ENCODE results near the gene GRK3. TPM values are rescaled to one million over a fixed set of nuclear protein-coding genes. Genes with fewer than 3 reads are reported as not detected.
"Not testable (repeated sequence)": the region's sequence is repeated elsewhere in the genome, so short reads cannot be mapped to it uniquely, and the experiment has no call there.

The GRK3 gene
- total RNA-seq, 2 donors from 2014 or later = 5.8 to 27.2 TPM

- not testable (repeated sequence) for H3K9me3 Mint-ChIP-seq; H3K27ac Mint-ChIP-seq; H3K4me3 Mint-ChIP-seq; ATAC-seq (replicated peaks); H3K36me3 Mint-ChIP-seq (ENCODE audit: low read depth); H3K27me3 Mint-ChIP-seq; H3K4me1 Mint-ChIP-seq
Measured at GRCh38 chr22:25613558-25613957, 49.1 kb downstream of the GRK3 start.

DNA sequence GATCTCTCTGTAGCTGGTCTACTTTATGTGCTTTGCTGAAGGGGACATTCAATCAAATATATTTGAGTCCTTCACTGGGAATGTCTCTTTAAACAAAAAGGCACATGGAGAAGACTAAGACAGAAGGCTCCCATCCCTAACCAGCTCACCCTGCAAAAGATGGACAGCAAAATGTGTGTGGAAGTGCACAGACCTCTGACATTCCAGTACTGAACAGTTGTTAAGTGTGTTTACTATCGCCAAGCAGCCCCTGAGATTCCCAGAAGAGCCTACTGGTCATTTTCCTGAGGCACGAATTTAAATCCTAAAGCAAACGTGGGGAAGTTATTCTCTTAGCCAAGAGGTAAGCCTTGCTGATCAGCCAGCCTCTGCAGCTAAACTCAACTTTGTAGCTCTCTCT is 50.3 kb downstream of the GRK3 start:
- not testable (repeated sequence) for H3K27ac Mint-ChIP-seq; ATAC-seq (replicated peaks); H3K27me3 Mint-ChIP-seq; H3K9me3 Mint-ChIP-seq; H3K4me1 Mint-ChIP-seq; H3K4me3 Mint-ChIP-seq; H3K36me3 Mint-ChIP-seq (ENCODE audit: low read depth)

- H3K27me3 Mint-ChIP-seq = peaks cover 24% of the 10 kb centered on the region
- H3K36me3 Mint-ChIP-seq (ENCODE audit: low read depth) = no peaks in the 10 kb centered on the region
- H3K4me3 Mint-ChIP-seq = no peak overlapping the region
- ATAC-seq (replicated peaks) = no peak
- H3K27ac Mint-ChIP-seq = no peak overlapping the region
- no peaks in the 10 kb centered on the region for H3K9me3 Mint-ChIP-seq
- peaks cover 6% of the 10 kb centered on the region for H3K4me1 Mint-ChIP-seq
Measured at GRCh38 chr22:25621986-25622385, 57.5 kb downstream of the GRK3 start.

DNA sequence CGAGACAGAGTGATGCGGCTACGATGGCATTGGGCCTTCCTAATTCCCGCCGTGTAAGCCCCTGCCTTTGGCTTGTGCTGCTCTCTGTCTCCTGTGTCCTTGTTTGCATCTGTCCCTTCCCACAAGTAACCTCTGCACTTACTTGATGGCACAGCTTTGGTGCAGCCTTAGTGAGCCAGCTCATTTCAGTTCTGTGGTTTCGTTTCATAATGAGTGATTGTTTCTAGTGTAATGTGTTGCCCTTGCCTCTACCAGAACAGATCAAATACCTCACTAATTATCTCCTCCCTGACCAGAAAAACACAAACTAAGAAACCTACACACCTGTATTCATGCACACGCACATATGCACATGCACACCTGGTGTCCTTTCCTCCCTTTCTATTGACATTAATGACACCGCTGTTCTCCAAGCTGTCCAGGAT is 58.8 kb downstream of the GRK3 start:
- peak; percentile 94 for ATAC-seq (replicated peaks)
- H3K27me3 Mint-ChIP-seq = peaks cover 24% of the 10 kb centered on the region
- peak overlapping the region; percentile 6 for H3K27ac Mint-ChIP-seq
- peaks cover 6% of the 10 kb centered on the region for H3K4me1 Mint-ChIP-seq
- H3K9me3 Mint-ChIP-seq = no peaks in the 10 kb centered on the region
- no peaks in the 10 kb centered on the region for H3K36me3 Mint-ChIP-seq (ENCODE audit: low read depth)
- no peak overlapping the region for H3K4me3 Mint-ChIP-seq

DNA sequence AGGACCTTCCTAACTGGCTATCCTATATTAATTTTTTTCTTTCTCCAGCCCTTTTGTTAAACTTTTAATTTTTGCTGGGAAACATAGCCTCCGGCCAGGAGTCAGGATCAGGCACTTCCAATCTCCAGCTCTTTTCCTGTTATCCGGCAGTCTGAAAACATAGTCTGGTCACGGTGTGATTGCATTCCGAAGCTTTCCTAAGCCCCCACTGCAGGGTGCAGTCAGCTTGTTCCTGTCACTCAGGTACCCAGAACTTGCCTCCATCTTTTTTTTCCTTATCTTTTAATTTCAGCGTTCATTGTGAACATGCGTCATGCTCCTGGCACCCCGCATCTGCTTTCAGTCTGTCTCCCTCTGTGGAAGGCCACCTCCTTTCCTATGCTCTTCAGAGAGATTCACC is 59.4 kb downstream of the GRK3 start:
- H3K4me1 Mint-ChIP-seq = peaks cover 6% of the 10 kb centered on the region
- H3K4me3 Mint-ChIP-seq = peak overlapping the region; percentile 11
- ATAC-seq (replicated peaks) = no peak
- no peaks in the 10 kb centered on the region for H3K36me3 Mint-ChIP-seq (ENCODE audit: low read depth)
- H3K27me3 Mint-ChIP-seq = peaks cover 24% of the 10 kb centered on the region
- no peaks in the 10 kb centered on the region for H3K9me3 Mint-ChIP-seq
- H3K27ac Mint-ChIP-seq = peak overlapping the region; percentile 6

DNA sequence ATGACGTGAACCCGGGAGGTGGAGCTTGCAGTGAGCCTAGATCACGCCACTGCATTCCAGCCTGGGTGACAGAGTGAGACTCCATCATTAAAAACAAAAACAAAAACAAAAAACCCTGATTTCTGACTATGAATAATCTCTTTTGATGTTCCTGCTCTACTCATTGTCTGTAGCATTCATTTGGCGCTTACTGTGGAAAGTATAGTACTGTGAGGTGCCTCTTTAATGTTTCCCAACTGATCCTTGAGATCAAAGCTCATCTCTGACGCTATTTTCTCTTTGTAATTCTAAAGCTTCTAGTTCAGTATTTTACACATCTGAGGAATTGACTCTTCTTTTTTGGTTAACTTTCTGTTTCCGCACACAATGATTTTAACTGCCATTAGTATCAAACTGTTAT is 60.0 kb downstream of the GRK3 start:
- Mint-ChIP-seq H3K4me1 (peaks cover 6% of the 10 kb centered on the region), H3K36me3 (ENCODE audit: low read depth) (no peaks in the 10 kb centered on the region)

DNA sequence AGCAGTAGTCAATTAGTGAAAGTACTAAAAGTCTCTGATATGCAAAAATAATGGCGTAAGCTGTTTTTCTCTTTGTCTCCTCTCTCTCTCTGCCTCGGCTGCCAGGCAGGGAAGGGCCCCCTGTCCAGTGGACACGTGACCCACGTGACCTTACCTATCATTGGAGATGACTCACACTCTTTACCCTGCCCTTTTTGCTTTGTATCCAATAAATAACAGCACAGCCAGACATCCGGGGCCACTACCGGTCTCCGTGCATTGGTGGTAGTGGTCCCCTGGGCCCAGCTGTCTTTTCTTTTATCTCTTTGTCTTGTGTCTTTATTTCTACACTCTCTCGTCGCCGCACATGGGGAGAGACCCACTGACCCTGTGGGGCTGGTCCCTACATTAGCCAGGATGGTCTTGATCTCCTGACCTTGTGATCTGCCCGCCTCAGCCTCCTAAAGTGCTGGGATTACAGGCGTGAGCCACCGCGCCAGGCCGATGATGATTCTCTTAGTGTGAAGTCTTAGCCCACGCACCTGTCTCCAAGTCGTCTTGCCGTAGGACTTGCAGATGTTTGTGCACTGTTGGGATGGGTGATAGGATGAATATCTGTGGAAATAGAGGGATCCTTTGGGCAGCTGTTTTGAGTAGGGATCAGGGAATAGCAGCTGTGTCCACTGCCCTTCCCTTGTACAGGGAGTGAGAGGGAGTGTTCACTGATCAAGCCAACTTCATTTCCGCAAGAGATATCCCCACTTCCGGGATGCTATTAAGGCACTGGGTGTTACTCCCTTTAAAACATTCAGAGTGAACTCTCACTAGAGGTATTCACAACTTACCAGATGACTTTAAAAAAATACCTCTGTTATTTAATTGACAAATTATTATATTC is 61.5 kb downstream of the GRK3 start:
- H3K27me3 Mint-ChIP-seq = peaks cover 24% of the 10 kb centered on the region
- H3K9me3 Mint-ChIP-seq; H3K27ac Mint-ChIP-seq; H3K36me3 Mint-ChIP-seq (ENCODE audit: low read depth); ATAC-seq (replicated peaks); H3K4me1 Mint-ChIP-seq; H3K4me3 Mint-ChIP-seq: not testable (repeated sequence)

More for the DNA sequence above, 60.0 kb downstream of the GRK3 start:
- peaks cover 24% of the 10 kb centered on the region for H3K27me3 Mint-ChIP-seq
- H3K9me3 Mint-ChIP-seq = no peaks in the 10 kb centered on the region
- peak overlapping the region; percentile 11 for H3K4me3 Mint-ChIP-seq
- no peak overlapping the region for H3K27ac Mint-ChIP-seq
- ATAC-seq (replicated peaks) = peak; percentile 59

DNA sequence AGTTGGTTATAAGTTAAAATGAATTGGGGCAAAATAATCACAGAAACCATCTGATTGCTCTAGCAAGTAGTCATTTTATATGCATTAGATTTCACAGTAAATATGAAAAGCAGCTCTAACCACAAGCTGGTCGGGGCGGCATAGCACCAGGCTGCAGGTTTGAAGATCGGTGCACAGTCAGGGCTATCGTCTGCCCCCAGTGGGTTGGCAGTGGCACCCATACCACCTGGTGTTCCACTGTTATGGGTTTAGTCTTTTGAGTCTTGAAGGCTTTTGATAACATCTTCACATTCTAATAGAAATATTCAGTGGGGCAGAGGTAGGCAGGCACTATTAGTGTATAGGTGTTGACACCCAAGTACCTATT is 62.1 kb downstream of the GRK3 start:
- Mint-ChIP-seq H3K9me3 (no peaks in the 10 kb centered on the region), H3K36me3 (ENCODE audit: low read depth) (no peaks in the 10 kb centered on the region), H3K27ac (no peak overlapping the region), H3K4me1 (peaks cover 6% of the 10 kb centered on the region), H3K4me3 (no peak overlapping the region), H3K27me3 (peaks cover 24% of the 10 kb centered on the region)
- ATAC-seq (replicated peaks) = no peak

GRCh38 chr22:25627271-25627852 is 62.9 kb downstream of the GRK3 start:
- peaks cover 18% of the 10 kb centered on the region for H3K27me3 Mint-ChIP-seq
- no peak for ATAC-seq (replicated peaks)
- H3K36me3 Mint-ChIP-seq (ENCODE audit: low read depth) = no peaks in the 10 kb centered on the region
- peaks cover 6% of the 10 kb centered on the region for H3K4me1 Mint-ChIP-seq
- H3K4me3 Mint-ChIP-seq = no peak overlapping the region
- no peak overlapping the region for H3K27ac Mint-ChIP-seq
- no peaks in the 10 kb centered on the region for H3K9me3 Mint-ChIP-seq

DNA sequence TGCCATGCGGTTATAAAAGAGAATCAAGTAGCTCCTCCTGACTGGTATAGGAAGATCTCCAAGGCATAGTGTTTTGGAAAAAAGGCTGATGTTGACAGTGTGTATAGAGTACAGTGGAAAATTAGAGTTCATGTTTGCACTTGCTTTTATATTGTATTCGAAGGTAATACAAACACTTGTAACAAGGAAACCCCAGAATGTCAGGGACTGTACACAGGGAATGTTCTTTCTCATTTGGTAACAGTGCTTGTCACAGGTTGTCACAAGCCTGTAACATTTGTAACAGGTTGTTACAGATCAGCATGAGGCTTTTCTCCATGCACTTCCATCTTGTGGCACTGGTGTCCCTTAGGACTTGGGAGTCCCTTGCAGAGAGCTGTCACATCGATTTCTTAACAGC is 64.0 kb downstream of the GRK3 start:
- ATAC-seq (replicated peaks) = no peak
- peaks cover 2% of the 10 kb centered on the region for H3K4me1 Mint-ChIP-seq
- no peak overlapping the region for H3K27ac Mint-ChIP-seq
- no peaks in the 10 kb centered on the region for H3K9me3 Mint-ChIP-seq
- H3K36me3 Mint-ChIP-seq (ENCODE audit: low read depth) = no peaks in the 10 kb centered on the region
- no peak overlapping the region for H3K4me3 Mint-ChIP-seq
- H3K27me3 Mint-ChIP-seq = peaks cover 10% of the 10 kb centered on the region

- Mint-ChIP-seq H3K27me3 (peaks cover 6% of the 10 kb centered on the region), H3K9me3 (no peaks in the 10 kb centered on the region), H3K4me1 (no peaks in the 10 kb centered on the region), H3K4me3 (no peak overlapping the region), H3K36me3 (ENCODE audit: low read depth) (no peaks in the 10 kb centered on the region), H3K27ac (no peak overlapping the region)
- ATAC-seq (replicated peaks) = no peak
Measured at GRCh38 chr22:25629613-25630012, 65.1 kb downstream of the GRK3 start.

- no peak overlapping the region for H3K4me3 Mint-ChIP-seq
- no peak overlapping the region for H3K27ac Mint-ChIP-seq
- no peaks in the 10 kb centered on the region for H3K4me1 Mint-ChIP-seq
- peaks cover 8% of the 10 kb centered on the region for H3K27me3 Mint-ChIP-seq
- H3K36me3 Mint-ChIP-seq (ENCODE audit: low read depth) = no peaks in the 10 kb centered on the region
- no peak for ATAC-seq (replicated peaks)
- no peaks in the 10 kb centered on the region for H3K9me3 Mint-ChIP-seq
Measured at GRCh38 chr22:25630447-25630846, 66.0 kb downstream of the GRK3 start.

DNA sequence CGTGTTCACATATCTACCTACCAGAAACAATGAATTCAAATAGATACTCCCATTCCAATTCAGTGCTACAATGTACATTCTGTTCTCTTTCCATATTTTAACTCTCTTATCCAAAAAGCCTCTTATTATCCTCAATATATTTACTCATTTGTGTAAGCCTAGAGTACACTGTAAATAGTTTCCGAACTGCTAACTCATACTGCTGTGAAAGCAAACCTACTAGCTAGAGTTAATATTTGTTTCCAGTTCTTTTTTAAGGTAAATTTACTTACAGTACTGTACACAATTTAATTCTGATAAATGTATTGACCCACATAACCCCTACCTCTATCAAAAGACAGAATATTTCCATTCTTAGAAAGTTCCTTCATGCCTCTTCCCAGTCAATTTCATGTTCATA is 71.8 kb downstream of the GRK3 start:
- H3K4me3 Mint-ChIP-seq = no peak overlapping the region

GRCh38 chr22:25637032-25637431 is 72.6 kb downstream of the GRK3 start:
- Mint-ChIP-seq H3K4me3 (no peak overlapping the region), H3K27me3 (peaks cover 21% of the 10 kb centered on the region), H3K36me3 (ENCODE audit: low read depth) (no peaks in the 10 kb centered on the region), H3K4me1 (no peaks in the 10 kb centered on the region), H3K27ac (no peak overlapping the region), H3K9me3 (peaks cover 5% of the 10 kb centered on the region)
- ATAC-seq (replicated peaks) = no peak

More for the DNA sequence above, 71.8 kb downstream of the GRK3 start:
- H3K4me1 Mint-ChIP-seq = no peaks in the 10 kb centered on the region
- no peak for ATAC-seq (replicated peaks)
- H3K9me3 Mint-ChIP-seq = peaks cover 3% of the 10 kb centered on the region
- peaks cover 17% of the 10 kb centered on the region for H3K27me3 Mint-ChIP-seq
- no peaks in the 10 kb centered on the region for H3K36me3 Mint-ChIP-seq (ENCODE audit: low read depth)
- no peak overlapping the region for H3K27ac Mint-ChIP-seq

GRCh38 chr22:25637672-25638071 is 73.2 kb downstream of the GRK3 start:
- no peak overlapping the region for H3K27ac Mint-ChIP-seq
- H3K9me3 Mint-ChIP-seq = peaks cover 5% of the 10 kb centered on the region
- no peak overlapping the region for H3K4me3 Mint-ChIP-seq
- no peaks in the 10 kb centered on the region for H3K4me1 Mint-ChIP-seq
- ATAC-seq (replicated peaks) = no peak
- H3K27me3 Mint-ChIP-seq = peaks cover 24% of the 10 kb centered on the region
- H3K36me3 Mint-ChIP-seq (ENCODE audit: low read depth) = no peaks in the 10 kb centered on the region
